Measurements from ENCODE around the gene MICAL2.

GRCh38 chr11:12179531-12179930 is 69.1 kb downstream of the MICAL2 start:
- TF ChIP-seq POLR2A (IDR thresholded peaks at IDR 0.05; ENCODE audit: low read depth, low read length), result no peak
- no peak for TF ChIP-seq PAX5 (IDR thresholded peaks at IDR 0.05; ENCODE audit: insufficient read depth, low read length, severe bottlenecking)
- TF ChIP-seq POLR2AphosphoS5 (IDR thresholded peaks at IDR 0.05; ENCODE audit: low read depth, low read length), result no peak
